HL-60 (cell line): ENCODE data around the gene COL16A1.

ENCODE experiments used
- DNase-seq, 2 experiments: peaks; one replicate each; pipeline ENCODE4 v3.0.0-alpha.2; 2010 to 2020; ENCODE audit warnings: low read depth in 1 of 2, low spot score in 1 of 2
- H3K27ac ChIP-seq: fragments of 250-450 bp; sonication (Bioruptor Pico); replicated peaks from 2 replicates; pipeline ENCODE4 v1.5.1; 2020; ENCODE audit warnings: mild to moderate bottlenecking, moderate library complexity
- H3K27me3 ChIP-seq: fragments of 250-450 bp; sonication (Bioruptor Pico); 2 replicates; pipeline ENCODE4 v1.5.1; 2021; ENCODE audit warnings: mild to moderate bottlenecking, moderate library complexity; ENCODE audit not compliant: insufficient read depth, poor library complexity, severe bottlenecking
- H3K4me3 ChIP-seq: replicated peaks from 2 replicates; pipeline ENCODE4 v1.5.1; 2011; ENCODE audit warnings: mild to moderate bottlenecking, control low read depth, low read length; ENCODE audit not compliant: insufficient read depth
- CTCF ChIP-seq: IDR thresholded peaks from one replicate; pipeline ENCODE4 v1.5.1; 2011; ENCODE audit warnings: low read length, control low read depth, inconsistent platforms; ENCODE audit not compliant: insufficient read depth
- GABPA ChIP-seq: IDR thresholded peaks from 2 replicates; pipeline ENCODE4 v1.6.1; 2012; ENCODE audit warnings: low read depth
- POLR2AphosphoS5 ChIP-seq: IDR thresholded peaks from 2 replicates; pipeline ENCODE4 v1.6.1; 2012; ENCODE audit warnings: low read depth
- REST ChIP-seq: IDR thresholded peaks from 2 replicates; pipeline ENCODE4 v1.6.1; 2012; ENCODE audit warnings: low read depth; ENCODE audit not compliant: insufficient replicate concordance
- SPI1 ChIP-seq: IDR thresholded peaks from 2 replicates; pipeline ENCODE4 v1.6.1; 2012; ENCODE audit warnings: low read depth, mild to moderate bottlenecking, borderline replicate concordance

Gene COL16A1

GRCh38 chr1:31706384-31707058, 2.7 kb upstream of the COL16A1 start:
- peaks cover 37% of the 10 kb centered on the region for H3K27me3 ChIP-seq
- no peak for DNase-seq
- H3K27ac ChIP-seq: no peak overlapping the region
- no peak overlapping the region for H3K4me3 ChIP-seq
- TF ChIP-seq GABPA: no peak
- no peak for TF ChIP-seq REST
- TF ChIP-seq POLR2AphosphoS5: no peak
- no peak for TF ChIP-seq CTCF
- TF ChIP-seq SPI1: no peak

GRCh38 chr1:31705080-31705866, 1.5 kb upstream of the COL16A1 start:
- Histone ChIP-seq H3K4me3 (no peak overlapping the region), H3K27ac (no peak overlapping the region), H3K27me3 (peaks cover 37% of the 10 kb centered on the region)
- DNase-seq: peak in 1 of 2 experiments; percentile 34
- TF ChIP-seq POLR2AphosphoS5: no peak
- no peak for TF ChIP-seq SPI1

GRCh38 chr1:31704271-31705079, 658 bp upstream of the COL16A1 start:
- DNase-seq: no peak
- no peak overlapping the region for H3K4me3 ChIP-seq

More at GRCh38 chr1:31704271-31705079, 658 bp upstream of the COL16A1 start:
- TF ChIP-seq GABPA (no peak), REST (no peak), SPI1 (no peak), POLR2AphosphoS5 (no peak), CTCF (no peak)
- no peak overlapping the region for H3K27ac ChIP-seq
- peaks cover 37% of the 10 kb centered on the region for H3K27me3 ChIP-seq
